Dermis blood vessel endothelial cell (primary cell): ENCODE data around the gene FADS3. TPM values are rescaled to one million over a fixed set of nuclear protein-coding genes. Genes with fewer than 3 reads are reported as not detected.

Source experiments
- DNase-seq: peaks from one replicate; pipeline ENCODE4 v3.0.0; 2010
- total RNA-seq: library from RNA; depleted of rRNA; stranded (reverse); fragments of >200 nt; gene quantifications from 2 replicates; pipeline ENCODE4 v1.2.3, GENCODE V29; 2014

FADS3 gene
- total RNA-seq, 1 donor from 2014 or later, result 242 TPM

DNA sequence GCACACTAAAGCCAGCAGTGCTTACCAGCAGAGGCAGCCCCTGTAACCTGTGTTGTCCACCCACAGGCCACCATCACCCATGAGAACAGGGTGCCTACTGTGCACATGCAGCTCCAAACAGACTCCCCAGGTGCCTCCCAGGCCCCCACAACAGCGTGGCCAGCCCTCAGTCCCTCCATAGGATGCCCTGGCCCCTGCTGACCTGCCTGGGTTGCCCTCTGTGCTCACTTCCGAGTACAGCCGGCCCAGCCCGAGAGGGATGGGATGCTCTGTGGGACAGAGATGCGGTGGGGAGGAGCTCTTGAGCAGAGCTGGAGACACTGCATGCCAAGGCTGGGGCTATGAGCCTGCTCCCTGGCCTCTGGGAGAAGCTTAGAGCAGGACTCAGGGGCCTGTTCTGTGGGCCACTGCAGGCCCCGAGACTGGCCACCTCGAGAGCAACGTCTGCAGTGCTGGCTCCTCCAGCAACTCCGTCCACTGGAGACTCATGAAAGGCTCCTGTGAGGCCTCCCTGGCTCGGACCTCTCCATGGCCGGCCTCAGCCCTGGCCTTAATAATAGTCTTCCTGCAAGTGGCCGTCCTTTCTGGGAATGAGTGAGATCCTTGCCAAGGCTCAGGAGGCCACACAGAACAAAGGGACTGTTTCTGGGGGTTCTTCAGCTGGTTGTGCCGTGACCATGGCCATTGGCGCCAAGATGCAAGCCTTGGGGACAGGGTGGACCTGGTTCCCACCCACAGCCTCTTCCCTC is 36.2 kb downstream of the FADS3 start:
- no peak for DNase-seq

GRCh38 chr11:61854206-61854895 is 37.0 kb downstream of the FADS3 start:
- DNase-seq, result no peak

DNA sequence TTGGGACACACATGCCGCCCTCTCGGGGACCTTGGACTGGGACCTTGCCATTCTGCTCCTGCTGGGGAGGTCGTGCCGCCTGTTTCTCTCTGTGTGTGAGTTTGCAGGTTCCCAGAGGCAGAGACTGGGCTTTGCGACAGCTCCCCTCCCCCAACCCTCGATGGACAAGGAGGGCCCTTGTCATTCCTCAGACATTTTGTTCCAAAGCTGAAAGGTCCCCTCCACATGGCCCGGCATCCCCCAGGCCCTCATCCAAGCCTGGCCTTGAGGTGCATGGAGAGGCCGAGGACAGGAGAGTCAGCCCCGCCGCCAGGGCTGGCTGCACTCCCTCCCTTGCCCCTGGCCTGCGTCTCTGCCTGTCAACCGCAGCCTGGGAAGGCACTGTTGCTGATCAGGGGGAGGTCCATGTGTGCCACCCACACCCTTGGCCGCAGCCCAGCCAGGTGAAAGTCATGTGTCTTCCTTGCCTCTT is 37.6 kb downstream of the FADS3 start:
- no peak for DNase-seq

- no peak for DNase-seq
These were observed 39.4 kb downstream of the FADS3 start for GRCh38 chr11:61851900-61852295.

DNA sequence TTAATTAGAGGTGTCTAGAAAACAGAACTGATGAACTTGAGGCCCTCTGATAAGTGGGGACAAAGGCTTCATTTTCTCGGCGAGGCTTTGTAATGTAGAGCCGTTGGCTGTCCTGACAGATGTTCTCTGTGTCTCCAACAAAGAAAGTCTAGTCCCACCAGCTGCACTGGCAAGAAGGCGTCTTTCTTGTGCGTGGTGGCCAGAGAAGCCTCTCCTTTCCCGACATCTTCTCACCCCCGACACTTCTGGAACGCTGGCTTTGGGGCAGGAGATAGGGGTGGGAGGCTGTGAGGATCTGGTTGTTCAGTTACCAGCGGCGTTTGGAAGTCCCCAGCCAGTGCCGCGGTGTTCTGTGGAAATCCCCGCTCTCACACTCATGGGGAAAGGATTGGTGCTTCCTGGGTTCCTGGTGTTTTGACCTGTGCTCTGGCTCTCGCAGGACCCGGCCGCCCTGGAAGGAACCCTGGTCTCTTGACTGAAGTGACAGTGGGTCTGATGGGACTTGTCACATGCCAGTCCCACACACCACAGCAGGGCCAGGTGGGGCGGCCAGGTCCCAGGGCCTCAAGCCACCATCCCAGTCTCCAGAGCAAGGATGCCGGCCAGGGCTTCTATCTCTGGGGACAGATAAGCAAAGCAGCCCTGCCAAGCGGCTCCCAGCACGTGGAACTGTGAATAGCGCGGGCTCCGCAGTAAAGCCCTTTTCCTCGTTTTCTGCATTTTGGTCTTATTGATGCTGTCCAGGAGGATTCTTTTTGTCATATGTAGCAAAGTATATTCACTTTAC is 40.0 kb downstream of the FADS3 start:
- DNase-seq, result no peak

- no peak for DNase-seq
These were observed 40.7 kb downstream of the FADS3 start for GRCh38 chr11:61850687-61851086.

GRCh38 chr11:61848631-61849030 is 42.7 kb downstream of the FADS3 start:
- no peak for DNase-seq

- no peak for DNase-seq
These were observed 43.3 kb downstream of the FADS3 start for GRCh38 chr11:61847914-61848581.

DNA sequence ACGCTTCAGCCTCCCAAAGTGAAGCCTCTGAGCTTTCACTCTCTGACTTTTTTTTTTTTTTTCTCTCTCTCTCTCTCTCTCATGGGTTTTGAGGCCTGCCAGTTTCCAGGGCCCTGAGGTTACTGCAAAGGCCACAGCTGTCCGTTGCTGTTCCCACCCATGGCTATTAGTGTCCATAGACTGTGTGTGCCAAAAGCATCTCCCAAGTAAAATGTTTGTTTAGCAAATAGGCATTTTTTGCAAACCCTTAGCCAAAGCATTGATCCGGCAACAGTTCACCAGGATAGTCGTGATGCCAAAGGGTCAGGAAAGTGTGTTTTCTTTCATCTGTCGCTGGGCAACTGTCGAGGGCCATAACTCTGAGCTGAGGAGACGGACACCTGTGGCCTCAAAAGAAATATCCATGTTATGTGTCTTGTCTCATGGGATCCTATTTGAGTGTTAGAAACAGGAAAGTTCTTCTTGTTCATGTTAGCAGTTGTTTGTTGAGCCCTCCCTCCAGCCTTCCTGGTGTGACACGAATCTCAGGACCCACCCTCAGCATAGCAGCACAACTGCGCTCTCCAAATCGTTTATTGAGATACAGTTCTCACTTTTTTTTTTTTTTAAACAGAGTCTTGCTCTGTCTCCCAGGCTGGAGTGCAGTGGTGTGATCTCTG is 44.9 kb downstream of the FADS3 start:
- DNase-seq, result no peak

GRCh38 chr11:61844909-61845565 is 46.3 kb downstream of the FADS3 start:
- DNase-seq, result no peak

GRCh38 chr11:61842528-61842820 is 48.9 kb downstream of the FADS3 start:
- DNase-seq, result no peak

DNA sequence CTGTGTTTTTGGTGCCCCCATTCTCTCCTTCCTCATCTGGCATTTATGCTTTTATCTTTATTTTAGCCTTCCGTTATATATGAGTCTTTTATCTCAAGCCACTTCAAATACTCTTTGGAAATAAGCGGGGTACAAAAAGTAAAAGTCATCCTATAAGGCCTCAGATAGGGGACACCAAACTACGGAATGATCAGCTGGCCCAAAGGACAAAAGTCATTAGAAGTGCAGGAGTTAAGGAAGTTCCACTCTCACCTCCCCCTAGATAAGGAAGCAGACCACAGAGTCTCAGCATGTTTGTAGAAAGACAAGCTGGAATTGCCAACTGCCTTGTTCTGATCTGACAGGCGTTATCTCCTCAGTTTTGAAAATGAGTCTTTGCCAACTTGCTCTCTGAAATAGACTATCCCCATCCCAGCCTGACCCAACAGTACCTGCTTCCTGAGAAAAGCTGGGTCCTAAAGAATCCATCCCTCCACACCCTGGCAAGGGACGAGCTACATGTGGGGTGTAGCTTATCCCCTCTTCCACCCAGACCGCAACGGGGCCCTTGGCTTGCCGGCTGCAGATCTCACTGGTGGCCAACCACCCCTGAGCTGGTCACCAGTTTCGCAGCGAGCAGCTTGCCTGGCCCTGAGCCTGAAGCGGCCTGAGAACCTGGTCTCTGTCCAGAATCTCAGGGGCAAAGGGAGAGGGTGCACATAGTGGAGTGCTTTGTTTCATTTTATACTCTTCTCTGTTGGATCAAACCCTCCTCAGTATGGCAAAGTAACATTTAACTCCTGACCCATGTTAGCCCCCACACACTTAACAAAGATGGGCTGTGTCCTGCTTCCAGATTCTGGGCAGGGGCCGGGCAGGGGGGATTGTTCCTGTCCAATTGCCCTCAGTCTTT is 49.5 kb downstream of the FADS3 start:
- no peak for DNase-seq

DNA sequence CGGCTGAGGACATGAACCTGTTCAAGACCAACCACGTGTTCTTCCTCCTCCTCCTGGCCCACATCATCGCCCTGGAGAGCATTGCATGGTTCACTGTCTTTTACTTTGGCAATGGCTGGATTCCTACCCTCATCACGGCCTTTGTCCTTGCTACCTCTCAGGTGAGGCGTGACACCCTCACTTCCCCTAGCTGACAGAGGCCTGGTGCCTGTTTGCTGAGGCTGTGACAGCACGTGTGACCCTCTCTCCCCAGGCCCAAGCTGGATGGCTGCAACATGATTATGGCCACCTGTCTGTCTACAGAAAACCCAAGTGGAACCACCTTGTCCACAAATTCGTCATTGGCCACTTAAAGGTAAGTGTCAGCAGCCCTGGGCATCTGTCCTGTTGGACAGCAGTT is 51.0 kb downstream of the FADS3 start:
- no peak for DNase-seq

- no peak for DNase-seq
These were observed 51.6 kb downstream of the FADS3 start for GRCh38 chr11:61839742-61840141.

- DNase-seq, result no peak
These were observed 52.4 kb downstream of the FADS3 start for GRCh38 chr11:61838921-61839320.

DNA sequence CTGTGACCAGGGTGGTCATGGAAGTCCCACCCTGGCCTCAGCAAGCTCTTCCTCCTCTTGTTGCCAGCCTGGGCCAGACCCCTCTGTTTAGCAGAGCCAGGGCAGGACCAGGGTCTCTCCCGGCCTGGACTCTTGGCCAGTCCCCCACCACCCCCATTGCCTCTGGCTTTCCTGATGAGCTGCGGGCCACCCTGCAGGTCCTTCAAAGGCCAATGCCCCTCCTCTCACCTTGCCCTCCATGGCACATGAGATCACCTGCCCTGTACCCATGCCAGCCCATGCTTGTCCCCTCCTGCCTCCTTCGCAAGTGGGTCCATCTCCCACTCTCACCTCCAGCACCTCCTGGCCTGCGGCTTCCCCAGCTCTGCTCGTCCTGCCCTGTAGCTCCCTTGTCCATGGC is 52.8 kb downstream of the FADS3 start:
- DNase-seq, result no peak

DNA sequence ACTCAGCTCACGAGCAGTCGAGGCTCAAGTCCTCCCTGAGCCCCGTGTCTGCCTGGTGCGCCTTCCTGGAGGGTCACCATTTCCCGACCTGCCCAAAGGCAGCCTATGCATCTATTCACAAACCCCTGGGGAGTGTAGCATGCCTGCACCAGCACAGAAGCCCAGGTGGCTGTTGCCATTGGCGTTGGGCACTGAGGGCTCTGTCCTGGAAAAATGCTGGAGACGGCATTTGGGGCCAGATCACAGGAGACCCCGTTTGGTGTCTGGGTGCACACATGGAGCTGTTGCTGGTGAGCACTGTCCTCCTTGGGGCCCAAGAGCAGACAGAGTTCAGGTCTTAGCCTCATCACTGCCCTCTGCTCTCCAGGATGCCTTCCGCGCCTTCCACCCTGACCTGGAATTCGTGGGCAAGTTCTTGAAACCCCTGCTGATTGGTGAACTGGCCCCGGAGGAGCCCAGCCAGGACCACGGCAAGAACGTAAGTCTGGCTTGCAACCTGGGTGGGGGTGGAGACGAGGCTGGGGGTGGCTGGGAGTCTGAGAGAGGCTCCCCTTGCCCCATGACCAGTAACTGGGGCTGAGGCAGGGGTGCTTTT is 53.8 kb downstream of the FADS3 start:
- no peak for DNase-seq

DNA sequence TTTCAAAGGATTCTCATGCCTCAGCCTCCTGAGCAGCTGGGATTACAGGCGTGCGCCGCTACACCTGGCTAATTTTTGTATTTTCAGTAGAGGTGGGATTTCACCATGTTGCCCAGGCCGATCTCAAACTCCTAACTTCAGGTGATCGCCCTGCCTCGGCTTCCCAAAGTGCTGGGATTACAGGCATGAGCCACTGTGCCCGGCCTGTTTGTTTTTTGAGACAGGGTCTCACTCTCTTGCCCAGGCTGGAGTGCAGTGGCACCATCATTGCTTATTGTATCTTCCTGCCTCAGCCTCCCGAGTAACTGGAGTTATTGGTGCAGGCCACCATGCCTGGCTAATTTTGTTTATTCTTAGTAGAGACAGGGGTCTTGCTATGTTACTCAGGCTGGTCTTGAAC is 55.2 kb downstream of the FADS3 start:
- DNase-seq, result no peak

- DNase-seq, result peak; percentile 86
These were observed 56.9 kb downstream of the FADS3 start for GRCh38 chr11:61834278-61835048.

- no peak for DNase-seq
These were observed 57.4 kb downstream of the FADS3 start for GRCh38 chr11:61833926-61834277.
